ENCODE measurements around the gene MUCL1.

Gene MUCL1

GRCh38 chr12:54891717-54892478, 37.6 kb downstream of the MUCL1 start:
- H3K9me3 ChIP-seq (ENCODE audit: control insufficient read depth in 1 of 2, low read length in 2 of 2): no peaks in the 10 kb centered on the region
- H3K27me3 ChIP-seq (ENCODE audit: low read depth, low read length): no peaks in the 10 kb centered on the region
- no peak overlapping the region for H3K27ac ChIP-seq (ENCODE audit: low read length)
- no peaks in the 10 kb centered on the region for H3K4me1 ChIP-seq (ENCODE audit: control insufficient read depth in 1 of 2, insufficient read depth in 2 of 2, low read length in 2 of 2)
- H3K36me3 ChIP-seq (ENCODE audit: control insufficient read depth in 1 of 2, insufficient read depth in 2 of 2, low read length in 2 of 2): no peaks in the 10 kb centered on the region
- no peak overlapping the region for H3K4me3 ChIP-seq (ENCODE audit: low read depth in 1 of 2, low read length in 2 of 2)
